ENCODE results near the gene HIPK4. TPM values are rescaled to one million over a fixed set of nuclear protein-coding genes. Genes with fewer than 3 reads are reported as not detected.

The HIPK4 gene
- total and polyA plus RNA-seq, 2 experiments from 2014 or later = 0.21 to 0.52 TPM

GRCh38 chr19:40356681-40357595, 33.0 kb downstream of the HIPK4 start:
- TF ChIP-seq ZNF462 (CRISPR knock-in tag; IDR thresholded peaks at IDR 0.05) = no peak
- TF ChIP-seq ZNF331 (CRISPR knock-in tag; IDR thresholded peaks at IDR 0.05; ENCODE audit: low read depth) = no peak
- TF ChIP-seq CREB1 (CRISPR knock-in tag; IDR thresholded peaks at IDR 0.05; ENCODE audit: low read depth) = no peak
- Histone ChIP-seq H3K9me2 (ENCODE audit: insufficient read depth) (no peaks in the 10 kb centered on the region), H3K4me1 (ENCODE audit: insufficient read depth) (no peaks in the 10 kb centered on the region), H3K27ac (ENCODE audit: low read depth) (no peak overlapping the region), H2AFZ (no peak overlapping the region), H4K20me1 (replicated peaks; ENCODE audit: insufficient read depth) (no peaks in the 10 kb centered on the region; the same call in 1 of the 2 replicates), H3K79me2 (replicated peaks; ENCODE audit: insufficient read depth) (no peaks in the 10 kb centered on the region), H3K4me2 (no peak overlapping the region), H3F3A (replicated peaks; ENCODE audit: low read depth) (no peaks in the 10 kb centered on the region), H3K27me3 (ENCODE audit: insufficient read depth) (no peaks in the 10 kb centered on the region), H3K36me3 (ENCODE audit: insufficient read depth) (no peaks in the 10 kb centered on the region), H3K4me3 (no peak overlapping the region)
- Mint-ChIP-seq H3K27me3 (ENCODE audit: insufficient read depth, low read depth, poor library complexity) (no peaks in the 10 kb centered on the region), H3K36me3 (ENCODE audit: low read depth) (no peaks in the 10 kb centered on the region), H3K9me3 (no peaks in the 10 kb centered on the region), H3K4me1 (peaks cover 22% of the 10 kb centered on the region), H3K4me3 (no peak overlapping the region), H3K27ac (peak overlapping the region; percentile 6; the same call in 1 of the 2 replicates)
- ATAC-seq (no peak), DNase-seq (ENCODE audit: low spot score) (no peak)
